ENCODE measurements around the gene HS2ST1. TPM values are rescaled to one million over a fixed set of nuclear protein-coding genes. Genes with fewer than 3 reads are reported as not detected.

Gene HS2ST1
- total and polyA plus RNA-seq, 10 of the 15 experiments (the other 5 are each of a cell fraction or from before 2014, with no cell fraction given): 5.4 to 30.8 (median 18.6) TPM

- SMC1A ChIA-PET (ENCODE audit: uncharacterized antibody, unreplicated experiment): interaction anchor here (1.3 to 1.5 kb wide), 2 partner anchors 12 to 145 kb away, joined by 3 read pairs; no protein-coding TSS in a partner anchor
- TF ChIP-seq, protein P1, sequence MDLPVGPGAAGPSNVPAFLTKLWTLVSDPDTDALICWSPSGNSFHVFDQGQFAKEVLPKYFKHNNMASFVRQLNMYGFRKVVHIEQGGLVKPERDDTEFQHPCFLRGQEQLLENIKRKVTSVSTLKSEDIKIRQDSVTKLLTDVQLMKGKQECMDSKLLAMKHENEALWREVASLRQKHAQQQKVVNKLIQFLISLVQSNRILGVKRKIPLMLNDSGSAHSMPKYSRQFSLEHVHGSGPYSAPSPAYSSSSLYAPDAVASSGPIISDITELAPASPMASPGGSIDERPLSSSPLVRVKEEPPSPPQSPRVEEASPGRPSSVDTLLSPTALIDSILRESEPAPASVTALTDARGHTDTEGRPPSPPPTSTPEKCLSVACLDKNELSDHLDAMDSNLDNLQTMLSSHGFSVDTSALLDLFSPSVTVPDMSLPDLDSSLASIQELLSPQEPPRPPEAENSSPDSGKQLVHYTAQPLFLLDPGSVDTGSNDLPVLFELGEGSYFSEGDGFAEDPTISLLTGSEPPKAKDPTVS (IDR thresholded peaks at IDR 0.05; ENCODE audit: low read depth, low read length): no peak
- TF ChIP-seq NFYB (IDR thresholded peaks at IDR 0.05; ENCODE audit: insufficient read depth, low read depth, low read length) (no peak), HCFC1 (IDR thresholded peaks at IDR 0.05; ENCODE audit: low read length) (no peak), JUNB (IDR thresholded peaks at IDR 0.05) (no peak), BCLAF1 (IDR thresholded peaks at IDR 0.05) (no peak), FOS (IDR thresholded peaks at IDR 0.05; ENCODE audit: borderline replicate concordance, extremely low read depth, insufficient read length) (no peak), IRF5 (IDR thresholded peaks at IDR 0.05; ENCODE audit: borderline replicate concordance) (no peak), SPI1 (IDR thresholded peaks at IDR 0.05; ENCODE audit: borderline replicate concordance, insufficient read depth, low read depth, low read length) (no peak), ZNF24 (IDR thresholded peaks at IDR 0.05) (no peak), IKZF1 (conservative IDR thresholded peaks at IDR 0.05) (no peak)
- POLR2A ChIA-PET: no interaction called here
- CTCF ChIA-PET: interaction anchor here (2.2 kb wide), 1 partner anchor 47 kb away, joined by 6 read pairs; no protein-coding TSS in a partner anchor
- H3K4me3 ChIP-seq: no peak overlapping the region
- H3K27ac ChIP-seq (ENCODE audit: control insufficient read depth, insufficient read depth): no peak overlapping the region
- H3K9me3 ChIP-seq (replicated peaks; ENCODE audit: control insufficient read depth, insufficient read depth, low read length): no peaks in the 10 kb centered on the region; the same call in 1 of the 3 replicates
- H3K79me2 ChIP-seq (ENCODE audit: control insufficient read depth, insufficient read depth, low read length): peaks cover 16% of the 10 kb centered on the region
- no peak for ATAC-seq
- no peak overlapping the region for H3K9ac ChIP-seq (ENCODE audit: control insufficient read depth, insufficient read depth, low read length)
- intact Hi-C loops (cut with micrococcal nuclease; ENCODE audit: unreplicated experiment): no loop called here
- DNase-seq (ENCODE audit: low read depth, low spot score): no peak
- no peak overlapping the region for H2AFZ ChIP-seq (ENCODE audit: control insufficient read depth, low read depth, low read length)
- no TSS peak for BruUV-seq (replicated peaks)
- 79% methylated on average over 4 of the region's 4 CpGs for WGBS (ENCODE audit: insufficient coverage, insufficient replicate concordance, low lambda C conversion rate, missing lambda C conversion rate)
- H3K4me1 ChIP-seq (ENCODE audit: control insufficient read depth, insufficient read depth, low read length): peaks cover 14% of the 10 kb centered on the region
- H3K4me2 ChIP-seq (ENCODE audit: control insufficient read depth, insufficient read depth): no peak overlapping the region
- RAD21 ChIA-PET (ENCODE audit: unreplicated experiment): no interaction called here
- no peaks in the 10 kb centered on the region for H3K27me3 ChIP-seq (replicated peaks in 1 of 2; ENCODE audit: control insufficient read depth in 2 of 2, insufficient read depth in 2 of 2, low read length in 1 of 2)
- FAIRE-seq: no peak
- H3K36me3 ChIP-seq (ENCODE audit: control insufficient read depth in 2 of 2, insufficient read depth in 2 of 2, low read length in 1 of 2): no peaks in the 10 kb centered on the region
- in situ Hi-C loops (cut with MboI): no loop called here
- no peaks in the 10 kb centered on the region for H4K20me1 ChIP-seq (ENCODE audit: control insufficient read depth, insufficient read depth)
Measured at GRCh38 chr1:87042111-87042811, 127.8 kb downstream of the HS2ST1 start.
